HepG2 (cell line): ENCODE results near the gene ZDHHC9. TPM values are rescaled to one million over a fixed set of nuclear protein-coding genes. Genes with fewer than 3 reads are reported as not detected.
A peak's percentile ranks its signal among the peaks of the same experiment; 100 is the strongest.

Source experiments
- ATAC-seq: fragments of 200-7000 bp; cut with Tn5 transposase; 3 replicates; pipeline ENCODE4 v1.9.1; 2020; ENCODE audit warnings: mild to moderate bottlenecking, moderate library complexity
- BruUV-seq: library from RNA; stranded (reverse); fragments of 400-500 nt; replicated peaks from 2 replicates; lab custom pipeline; 2021; lab: Mats Ljungman, UMichigan
- CTCF ChIA-PET: fragments of 300-600 bp; formaldehyde crosslinking; extraction: SDS; loops from one replicate; lab custom pipeline; 2021; ENCODE audit warnings: low total read pairs, inconsistent platforms, low intra/inter-chr PET ratio; lab: Yijun Ruan, JAX
- POLR2A ChIA-PET: fragments of 350-600 bp; sonication (Branson Sonifier 250); formaldehyde crosslinking; loops from one replicate; lab custom pipeline; 2020; ENCODE audit warnings: antibody characterized with exemption, inconsistent platforms; lab: Yijun Ruan, JAX
- DNase-seq: peaks from one replicate; pipeline ENCODE4 v3.0.0-alpha.2; 2015; ENCODE audit warnings: low spot score
- FAIRE-seq: peaks from 3 replicates; lab custom pipeline; 2011; peaks lifted over from hg19 to GRCh38; lab: Jason Lieb, UNC
- H2AFZ ChIP-seq: one replicate; pipeline ENCODE4 v1.6.1; 2011; ENCODE audit warnings: low read length, inconsistent platforms
- H3K27ac ChIP-seq: fragments of 300-600 bp; 3 replicates; pipeline ENCODE4 v1.8.0; 2011; ENCODE audit warnings: mixed run types, mild to moderate bottlenecking, mixed read lengths, low read length, inconsistent platforms; ENCODE audit not compliant: insufficient read depth; ENCODE audit errors: extremely low read length
- H3K27me3 ChIP-seq, 2 experiments: fragments of 200-600 bp in 1 of 2; 2 replicates in 1 of 2; 3 replicates in 1 of 2; pipeline versions ENCODE4 v1.6.0 to v1.8.0; 2011; ENCODE audit warnings: low read length in 2 of 2, mild to moderate bottlenecking in 2 of 2, moderate library complexity in 2 of 2, inconsistent platforms in 1 of 2; ENCODE audit not compliant: insufficient read depth in 2 of 2, control insufficient read depth in 1 of 2
- H3K36me3 ChIP-seq, 2 experiments: fragments of 200-600 bp in 1 of 2; replicated peaks in 1 of 2; 2 replicates in 1 of 2; 3 replicates in 1 of 2; pipeline versions ENCODE4 v1.5.1 to v1.8.0; 2011; ENCODE audit warnings: low read length in 2 of 2, inconsistent platforms in 1 of 2; ENCODE audit not compliant: insufficient read depth in 2 of 2, control insufficient read depth in 1 of 2
- H3K4me1 ChIP-seq: 2 replicates; pipeline ENCODE4 v1.5.1; 2012; ENCODE audit warnings: low read length, inconsistent platforms; ENCODE audit not compliant: insufficient read depth
- H3K4me2 ChIP-seq: 2 replicates; pipeline ENCODE4 v1.6.0; 2011; ENCODE audit warnings: low read depth, low read length, inconsistent platforms
- H3K4me3 ChIP-seq, 3 experiments: fragments of 200-600 bp in 1 of 3; sonication (generic), shearing (Covaris generic) in 1 of 3; replicated peaks in 1 of 3; 2 replicates each; pipeline ENCODE4 v1.5.1; 2011 to 2016; ENCODE audit warnings: low read length in 3 of 3, inconsistent platforms in 2 of 3, low read depth in 2 of 3, mild to moderate bottlenecking in 2 of 3, control low read depth in 1 of 3, mixed read lengths in 1 of 3; ENCODE audit not compliant: insufficient read depth in 1 of 3
- H3K79me2 ChIP-seq: one replicate; pipeline ENCODE4 v1.6.1; 2011; ENCODE audit warnings: low read length, inconsistent platforms; ENCODE audit not compliant: insufficient read depth
- H3K9ac ChIP-seq: 2 replicates; pipeline ENCODE4 v1.6.0; 2011; ENCODE audit warnings: mild to moderate bottlenecking, low read depth, low read length, inconsistent platforms; ENCODE audit not compliant: insufficient read depth
- H3K9me3 ChIP-seq: 2 replicates; pipeline ENCODE4 v1.5.1; 2012; ENCODE audit warnings: mild to moderate bottlenecking, low read length
- H4K20me1 ChIP-seq: 2 replicates; pipeline ENCODE4 v1.6.0; 2011; ENCODE audit warnings: inconsistent platforms, mild to moderate bottlenecking, low read length, moderate library complexity; ENCODE audit not compliant: insufficient read depth
- CSRNP1 ChIP-seq: sonication (generic); formaldehyde crosslinking; IDR thresholded peaks from 2 replicates; pipeline ENCODE4 v1.8.1; 2023; ENCODE audit warnings: mild to moderate bottlenecking, missing genetic modification reagents
- JUND ChIP-seq: sonication (generic); formaldehyde crosslinking; IDR thresholded peaks from 2 replicates; pipeline ENCODE4 v1.8.0; 2022; ENCODE audit warnings: mild to moderate bottlenecking, missing genetic modification reagents
- TRIM22 ChIP-seq: fragments of 450-650 bp; IDR thresholded peaks from 2 replicates; pipeline ENCODE4 v1.6.1; 2017
- ZNF224 ChIP-seq: sonication (generic); formaldehyde crosslinking; IDR thresholded peaks from 2 replicates; pipeline ENCODE4 v1.5.0; 2020; ENCODE audit warnings: mild to moderate bottlenecking, missing genetic modification reagents
- ZNF674 ChIP-seq: sonication (generic); formaldehyde crosslinking; IDR thresholded peaks from 2 replicates; pipeline ENCODE4 v1.5.0; 2020; ENCODE audit warnings: low read depth, mild to moderate bottlenecking, missing genetic modification reagents
- WGBS: methylation state at CpG from one replicate; pipeline ENCODE4 v1.1.6; 2017; ENCODE audit warnings: low lambda C conversion rate; 5-methylcytosine and 5-hydroxymethylcytosine counted together
- in situ Hi-C: cut with HindIII; loops from 2 replicates; pipeline ENCODE4 v1.10.0; 2017; ENCODE audit warnings: low pct_unique_long_range_greater_than_20kb; ENCODE audit not compliant: extremely low pct_ligation_motif_present
- intact Hi-C: fragments of 100-400 bp; cut with micrococcal nuclease; formaldehyde crosslinking; loops from one replicate; pipeline ENCODE4 v1.10.0; 2022; ENCODE audit not compliant: unreplicated experiment
- polyA plus RNA-seq, 8 experiments: library from polyadenylated mRNA; depleted of rRNA in 3 of 8; stranded (reverse) in 7 of 8; unstranded in 1 of 8; fragments of >200 nt; fragmentation: Illumina TruSeq in 4 of 8; extraction: Trizol in 4 of 8; gene quantifications; 2 replicates each; pipeline versions ENCODE4 v1.2.1 to v1.2.3, GENCODE V29; 2011 to 2016; ENCODE audit warnings: low read depth in 4 of 8, missing spikeins in 1 of 8, mixed read lengths in 1 of 8; ENCODE audit not compliant: insufficient read depth in 1 of 8
- total RNA-seq, 5 experiments: library from RNA; depleted of rRNA; stranded (reverse); fragments of >200 nt; fragmentation: Illumina TruSeq; extraction: Trizol; gene quantifications; 2 replicates each; pipeline ENCODE4 v1.2.3, GENCODE V29; 2016; ENCODE audit warnings: low read depth in 1 of 5

Gene ZDHHC9
- total and polyA plus RNA-seq, 2 of the 13 experiments (the other 11 are each of a cell fraction or from before 2014, with no cell fraction given): 28.3 to 53.1 TPM

- ATAC-seq (no peak), FAIRE-seq (peak; percentile 36), DNase-seq (no peak)
- H3K27ac ChIP-seq: no peak overlapping the region
- no peak for TF ChIP-seq CSRNP1
- H3K4me3 ChIP-seq: no peak overlapping the region
- WGBS: 0% methylated on average over 1 of the region's 3 CpGs
- in situ Hi-C loops (no loop called here), intact Hi-C loops (no loop called here)
- no TSS peak for BruUV-seq
- H3K27me3 ChIP-seq: no peaks in the 10 kb centered on the region
- ChIA-PET CTCF (no interaction called here), POLR2A (no interaction called here)
- no peaks in the 10 kb centered on the region for H3K36me3 ChIP-seq
- H3K4me1 ChIP-seq: peaks cover 12% of the 10 kb centered on the region; the same call in 1 of the 2 replicates
- H3K79me2 ChIP-seq: no peaks in the 10 kb centered on the region
- no peak overlapping the region for H2AFZ ChIP-seq
- no peak overlapping the region for H3K9ac ChIP-seq
- H3K4me2 ChIP-seq: no peak overlapping the region; the same call in 1 of the 2 replicates
- no peaks in the 10 kb centered on the region for H4K20me1 ChIP-seq
- no peaks in the 10 kb centered on the region for H3K9me3 ChIP-seq
Measured at GRCh38 chrX:129786210-129786651, 57.5 kb downstream of the ZDHHC9 start.

- no peaks in the 10 kb centered on the region for H3K79me2 ChIP-seq
- CTCF ChIA-PET: no interaction called here
- no peaks in the 10 kb centered on the region for H3K36me3 ChIP-seq
- H3K27me3 ChIP-seq: no peaks in the 10 kb centered on the region
- intact Hi-C loops: no loop called here
- H2AFZ ChIP-seq: no peak overlapping the region
- ATAC-seq: no peak
- H4K20me1 ChIP-seq: no peaks in the 10 kb centered on the region
- H3K27ac ChIP-seq: no peak overlapping the region
- POLR2A ChIA-PET: no interaction called here
- no peaks in the 10 kb centered on the region for H3K9me3 ChIP-seq
- TF ChIP-seq JUND (CRISPR knock-in tag) (no peak), ZNF224 (CRISPR knock-in tag) (no peak), TRIM22 (no peak), ZNF674 (CRISPR knock-in tag) (no peak)
- TF ChIP-seq, all 625 proteins: peak for 0
- in situ Hi-C loops: no loop called here
- H3K4me1 ChIP-seq: peaks cover 12% of the 10 kb centered on the region; the same call in 1 of the 2 replicates
- H3K4me3 ChIP-seq: no peak overlapping the region
- no TSS peak for BruUV-seq
- no peak for DNase-seq
- H3K4me2 ChIP-seq: no peak overlapping the region
- 70% methylated on average over 6 of the region's 11 CpGs for WGBS
- H3K9ac ChIP-seq: no peak overlapping the region
- no peak for FAIRE-seq
Measured at GRCh38 chrX:129785160-129785947, 58.3 kb downstream of the ZDHHC9 start.
